ENCODE measurements around the gene CLCN7. TPM values are rescaled to one million over a fixed set of nuclear protein-coding genes. Genes with fewer than 3 reads are reported as not detected.

CLCN7 gene
- polyA plus RNA-seq, 1 donor: 93.6 TPM

DNA sequence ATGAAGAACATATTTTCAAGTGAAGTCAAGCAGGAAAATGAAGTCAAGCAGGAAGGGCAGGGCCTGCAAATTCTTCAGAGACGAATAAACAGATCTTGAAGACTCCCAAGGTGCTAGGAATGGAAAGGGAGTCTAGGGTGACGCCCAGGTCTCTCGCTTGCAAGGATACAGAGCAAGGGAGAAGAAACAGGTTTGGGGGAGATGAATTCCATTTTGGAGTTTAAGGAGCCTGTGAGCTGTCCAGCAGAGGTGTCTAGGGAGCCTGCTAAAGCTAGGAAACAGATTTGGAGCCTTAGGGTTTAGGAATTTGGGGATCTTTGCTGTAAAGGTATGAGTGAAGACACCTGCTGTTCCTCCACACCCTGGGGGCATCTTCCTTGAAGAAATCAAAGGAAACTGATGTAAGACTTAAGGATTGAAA is 58.3 kb downstream of the CLCN7 start:
- Histone ChIP-seq H3K9me3 (ENCODE audit: control insufficient read depth, low read depth, low read length) (no peaks in the 10 kb centered on the region), H3K4me3 (ENCODE audit: low read length) (no peak overlapping the region), H3K4me1 (ENCODE audit: control insufficient read depth, insufficient read depth, low read length) (peaks cover 5% of the 10 kb centered on the region), H3K27ac (ENCODE audit: low read length) (no peak overlapping the region), H3K27me3 (ENCODE audit: control insufficient read depth, insufficient read depth, low read length) (no peaks in the 10 kb centered on the region), H3K36me3 (ENCODE audit: control insufficient read depth, insufficient read depth, low read length) (peaks cover 9% of the 10 kb centered on the region)
- no peak for DNase-seq
- 83% methylated on average over 1 of the region's 3 CpGs for WGBS (ENCODE audit: insufficient coverage, low lambda C conversion rate)

- Histone ChIP-seq H3K27me3 (ENCODE audit: control insufficient read depth, insufficient read depth, low read length) (no peaks in the 10 kb centered on the region), H3K36me3 (ENCODE audit: control insufficient read depth, insufficient read depth, low read length) (peaks cover 13% of the 10 kb centered on the region), H3K4me3 (ENCODE audit: low read length) (peak within 1 kb of the TSS; percentile 86), H3K9me3 (ENCODE audit: control insufficient read depth, low read depth, low read length) (no peaks in the 10 kb centered on the region), H3K4me1 (ENCODE audit: control insufficient read depth, insufficient read depth, low read length) (peaks cover 5% of the 10 kb centered on the region), H3K27ac (ENCODE audit: low read length) (peak within 1 kb of the TSS; percentile 82)
- WGBS (ENCODE audit: insufficient coverage, low lambda C conversion rate): no CpG with 5 or more reads among the region's 72 CpGs
- peak; percentile 66 to 87 for DNase-seq
Measured at GRCh38 chr16:1414532-1415260, 60.1 kb downstream of the CLCN7 start, which contains the start of gene UNKL. Gene UNKL, minus strand, starts transcription at chr16:1414704. Its CDS starts 13 bp downstream, at chr16:1414691.

- H3K4me3 ChIP-seq (ENCODE audit: low read length): peak overlapping the region; percentile 86
- H3K9me3 ChIP-seq (ENCODE audit: control insufficient read depth, low read depth, low read length): no peaks in the 10 kb centered on the region
- H3K36me3 ChIP-seq (ENCODE audit: control insufficient read depth, insufficient read depth, low read length): peaks cover 16% of the 10 kb centered on the region
- DNase-seq: peak; percentile 56 to 76
- H3K4me1 ChIP-seq (ENCODE audit: control insufficient read depth, insufficient read depth, low read length): peaks cover 5% of the 10 kb centered on the region
- H3K27ac ChIP-seq (ENCODE audit: low read length): peak overlapping the region; percentile 81
- H3K27me3 ChIP-seq (ENCODE audit: control insufficient read depth, insufficient read depth, low read length): no peaks in the 10 kb centered on the region
- 20% methylated on average over 2 of the region's 85 CpGs for WGBS (ENCODE audit: insufficient coverage, low lambda C conversion rate)
Measured at GRCh38 chr16:1413684-1414531, 60.9 kb downstream of the CLCN7 start.

DNA sequence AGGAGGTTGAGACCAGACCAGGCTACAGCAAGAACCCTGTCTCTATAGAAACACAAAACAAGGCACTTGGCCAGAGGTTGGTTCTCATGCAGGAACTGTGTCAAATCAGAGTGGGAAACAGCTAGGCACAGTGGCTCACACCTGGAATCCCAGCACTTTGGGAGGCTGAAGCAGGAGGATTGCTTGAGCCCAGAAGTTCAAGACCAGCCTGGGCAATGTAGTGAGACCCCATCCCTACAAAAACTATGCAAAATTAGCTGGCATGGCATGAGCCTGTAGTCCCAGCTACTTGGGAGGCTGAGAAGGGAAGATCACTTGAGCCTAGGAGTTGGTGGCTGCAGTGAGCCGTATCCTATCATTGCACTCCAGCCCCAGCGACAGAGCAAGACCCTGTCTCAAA is 62.0 kb downstream of the CLCN7 start:
- WGBS (ENCODE audit: insufficient coverage, low lambda C conversion rate): no CpG with 5 or more reads among the region's 2 CpGs
- no peaks in the 10 kb centered on the region for H3K27me3 ChIP-seq (ENCODE audit: control insufficient read depth, insufficient read depth, low read length)
- H3K4me1 ChIP-seq (ENCODE audit: control insufficient read depth, insufficient read depth, low read length): peaks cover 7% of the 10 kb centered on the region
- no peak for DNase-seq
- H3K9me3 ChIP-seq (ENCODE audit: control insufficient read depth, low read depth, low read length): no peaks in the 10 kb centered on the region
- H3K4me3 ChIP-seq (ENCODE audit: low read length): no peak overlapping the region
- no peak overlapping the region for H3K27ac ChIP-seq (ENCODE audit: low read length)
- H3K36me3 ChIP-seq (ENCODE audit: control insufficient read depth, insufficient read depth, low read length): peaks cover 14% of the 10 kb centered on the region

DNA sequence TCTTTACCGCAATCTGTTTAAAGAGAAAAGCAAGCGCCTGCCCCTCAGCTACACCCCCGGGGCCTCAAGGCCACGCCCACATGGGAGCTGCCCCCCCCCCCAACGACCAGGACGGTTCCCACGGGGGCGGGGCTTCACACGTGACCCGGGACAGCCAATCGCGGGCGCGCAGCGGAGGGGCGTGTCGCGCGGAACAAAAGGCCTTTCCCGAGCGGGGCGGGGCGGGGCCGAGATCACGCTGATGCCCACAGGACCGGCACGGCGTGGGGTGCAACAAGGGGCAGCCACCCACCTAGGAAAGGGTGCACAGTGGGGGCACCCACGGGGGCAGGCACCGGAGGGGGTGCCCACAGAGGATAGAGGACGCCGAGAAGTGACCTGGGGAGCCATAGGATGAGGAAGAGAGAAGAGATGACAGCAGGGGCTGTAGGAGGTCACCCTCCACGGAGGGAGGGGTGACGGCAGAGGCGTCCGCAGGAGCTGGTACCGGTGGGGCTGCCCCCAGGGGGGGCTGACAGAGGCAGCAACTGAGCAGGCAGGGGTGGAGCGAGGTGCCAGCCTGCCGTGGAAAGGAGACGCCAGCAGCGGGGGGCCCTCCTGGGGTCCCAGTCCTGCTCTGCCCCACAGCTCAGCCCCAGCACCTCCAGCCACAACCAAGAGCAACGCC is 66.5 kb downstream of the CLCN7 start:
- peaks cover 34% of the 10 kb centered on the region for H3K36me3 ChIP-seq (ENCODE audit: control insufficient read depth, insufficient read depth, low read length)
- no peak overlapping the region for H3K27ac ChIP-seq (ENCODE audit: low read length)
- DNase-seq: peak; percentile 84 to 92
- no peaks in the 10 kb centered on the region for H3K9me3 ChIP-seq (ENCODE audit: control insufficient read depth, low read depth, low read length)
- no CpG with 5 or more reads among the region's 42 CpGs for WGBS (ENCODE audit: insufficient coverage, low lambda C conversion rate)
- H3K4me1 ChIP-seq (ENCODE audit: control insufficient read depth, insufficient read depth, low read length): peaks cover 7% of the 10 kb centered on the region
- H3K27me3 ChIP-seq (ENCODE audit: control insufficient read depth, insufficient read depth, low read length): no peaks in the 10 kb centered on the region
- H3K4me3 ChIP-seq (ENCODE audit: low read length): peak overlapping the region; percentile 58

DNA sequence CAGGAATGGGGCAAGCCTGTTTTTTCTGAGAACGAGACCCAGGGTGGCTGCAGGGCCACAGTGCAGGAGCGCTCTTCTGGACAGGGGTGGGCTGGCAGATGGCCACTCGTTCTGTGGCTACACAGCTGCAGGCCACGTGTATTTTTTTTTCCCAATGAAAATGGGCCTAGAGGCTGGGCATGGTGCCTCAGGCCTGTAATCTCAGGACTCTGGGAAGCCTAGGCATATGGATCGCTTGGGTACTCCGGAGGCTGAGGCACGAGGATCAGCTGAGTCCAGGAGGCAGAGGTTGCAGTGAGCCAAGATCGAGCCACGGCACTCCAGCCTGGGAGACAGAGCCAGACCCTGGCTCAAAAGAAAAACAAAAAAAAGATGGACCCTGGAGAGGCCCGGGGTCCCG is 67.1 kb downstream of the CLCN7 start:
- no CpG with 5 or more reads among the region's 11 CpGs for WGBS (ENCODE audit: insufficient coverage, low lambda C conversion rate)
- peaks cover 7% of the 10 kb centered on the region for H3K4me1 ChIP-seq (ENCODE audit: control insufficient read depth, insufficient read depth, low read length)
- peak overlapping the region; percentile 58 for H3K4me3 ChIP-seq (ENCODE audit: low read length)
- no peaks in the 10 kb centered on the region for H3K9me3 ChIP-seq (ENCODE audit: control insufficient read depth, low read depth, low read length)
- H3K36me3 ChIP-seq (ENCODE audit: control insufficient read depth, insufficient read depth, low read length): peaks cover 36% of the 10 kb centered on the region
- no peaks in the 10 kb centered on the region for H3K27me3 ChIP-seq (ENCODE audit: control insufficient read depth, insufficient read depth, low read length)
- DNase-seq: no peak
- no peak overlapping the region for H3K27ac ChIP-seq (ENCODE audit: low read length)

- H3K4me3 ChIP-seq (ENCODE audit: low read length): no peak overlapping the region
- peaks cover 7% of the 10 kb centered on the region for H3K4me1 ChIP-seq (ENCODE audit: control insufficient read depth, insufficient read depth, low read length)
- peaks cover 51% of the 10 kb centered on the region for H3K36me3 ChIP-seq (ENCODE audit: control insufficient read depth, insufficient read depth, low read length)
- no peaks in the 10 kb centered on the region for H3K27me3 ChIP-seq (ENCODE audit: control insufficient read depth, insufficient read depth, low read length)
- no peaks in the 10 kb centered on the region for H3K9me3 ChIP-seq (ENCODE audit: control insufficient read depth, low read depth, low read length)
- WGBS (ENCODE audit: insufficient coverage, low lambda C conversion rate): no CpG with 5 or more reads among the region's 14 CpGs
- H3K27ac ChIP-seq (ENCODE audit: low read length): no peak overlapping the region
- no peak for DNase-seq
Measured at GRCh38 chr16:1403733-1404132, 71.1 kb downstream of the CLCN7 start.

- Histone ChIP-seq H3K36me3 (ENCODE audit: control insufficient read depth, insufficient read depth, low read length) (peaks cover 58% of the 10 kb centered on the region), H3K4me3 (ENCODE audit: low read length) (no peak overlapping the region), H3K9me3 (ENCODE audit: control insufficient read depth, low read depth, low read length) (no peaks in the 10 kb centered on the region), H3K27ac (ENCODE audit: low read length) (no peak overlapping the region), H3K4me1 (ENCODE audit: control insufficient read depth, insufficient read depth, low read length) (peaks cover 4% of the 10 kb centered on the region), H3K27me3 (ENCODE audit: control insufficient read depth, insufficient read depth, low read length) (no peaks in the 10 kb centered on the region)
- no CpG with 5 or more reads among the region's 22 CpGs for WGBS (ENCODE audit: insufficient coverage, low lambda C conversion rate)
- DNase-seq: no peak
Measured at GRCh38 chr16:1403036-1403435, 71.8 kb downstream of the CLCN7 start.

- no peaks in the 10 kb centered on the region for H3K4me1 ChIP-seq (ENCODE audit: control insufficient read depth, insufficient read depth, low read length)
- no peaks in the 10 kb centered on the region for H3K9me3 ChIP-seq (ENCODE audit: control insufficient read depth, low read depth, low read length)
- peaks cover 63% of the 10 kb centered on the region for H3K36me3 ChIP-seq (ENCODE audit: control insufficient read depth, insufficient read depth, low read length)
- no CpG with 5 or more reads among the region's 13 CpGs for WGBS (ENCODE audit: insufficient coverage, low lambda C conversion rate)
- H3K27ac ChIP-seq (ENCODE audit: low read length): no peak overlapping the region
- no peak for DNase-seq
- H3K4me3 ChIP-seq (ENCODE audit: low read length): no peak overlapping the region
- no peaks in the 10 kb centered on the region for H3K27me3 ChIP-seq (ENCODE audit: control insufficient read depth, insufficient read depth, low read length)
Measured at GRCh38 chr16:1401758-1402154, 73.1 kb downstream of the CLCN7 start.

GRCh38 chr16:1401061-1401757 is 73.6 kb downstream of the CLCN7 start:
- Histone ChIP-seq H3K4me1 (ENCODE audit: control insufficient read depth, insufficient read depth, low read length) (no peaks in the 10 kb centered on the region), H3K9me3 (ENCODE audit: control insufficient read depth, low read depth, low read length) (no peaks in the 10 kb centered on the region), H3K27me3 (ENCODE audit: control insufficient read depth, insufficient read depth, low read length) (no peaks in the 10 kb centered on the region), H3K36me3 (ENCODE audit: control insufficient read depth, insufficient read depth, low read length) (peaks cover 62% of the 10 kb centered on the region), H3K27ac (ENCODE audit: low read length) (no peak overlapping the region), H3K4me3 (ENCODE audit: low read length) (no peak overlapping the region)
- no CpG with 5 or more reads among the region's 29 CpGs for WGBS (ENCODE audit: insufficient coverage, low lambda C conversion rate)
- no peak for DNase-seq
